CD4-positive, alpha-beta memory T cell (primary cell): ENCODE results near the gene ZNF474. TPM values are rescaled to one million over a fixed set of nuclear protein-coding genes. Genes with fewer than 3 reads are reported as not detected.
"Not testable (repeated sequence)": the region's sequence is repeated elsewhere in the genome, so short reads cannot be mapped to it uniquely, and the experiment has no call there.

Experiments
- CTCF ChIA-PET: fragments of 350-600 bp; sonication (Branson Sonifier 250); formaldehyde crosslinking; loops from one replicate; lab custom pipeline; 2021; ENCODE audit warnings: inconsistent platforms; ENCODE audit not compliant: partially characterized antibody; lab: Charles Lee
- POLR2A ChIA-PET: fragments of 350-600 bp; sonication (Branson Sonifier 250); formaldehyde crosslinking; loops from one replicate; lab custom pipeline; 2021; ENCODE audit not compliant: partially characterized antibody; lab: Charles Lee
- DNase-seq, 5 donors: peaks; one replicate each; pipeline versions ENCODE4 v3.0.0 to v3.0.0-alpha.2; 2020 to 2022; ENCODE audit warnings: mixed read lengths in 1 of 5
- H3K27ac ChIP-seq: one replicate; pipeline ENCODE4 v1.7.0; 2013; ENCODE audit warnings: low read depth, low read length
- H3K27me3 ChIP-seq: 2 replicates; pipeline ENCODE4 v1.7.0; 2013; ENCODE audit warnings: mild to moderate bottlenecking, low read length, moderate library complexity; ENCODE audit not compliant: insufficient read depth
- H3K36me3 ChIP-seq: 2 replicates; pipeline ENCODE4 v1.7.0; 2013; ENCODE audit warnings: mild to moderate bottlenecking, low read length, moderate library complexity; ENCODE audit not compliant: insufficient read depth
- H3K4me1 ChIP-seq: 2 replicates; pipeline ENCODE4 v1.7.0; 2013; ENCODE audit warnings: mild to moderate bottlenecking, low read length, moderate library complexity; ENCODE audit not compliant: insufficient read depth
- H3K4me3 ChIP-seq, 2 donors: one replicate each; pipeline ENCODE4 v1.7.0; 2013; ENCODE audit warnings: low read length in 2 of 2, mild to moderate bottlenecking in 1 of 2
- H3K9me3 ChIP-seq, 2 donors: one replicate each; pipeline ENCODE4 v1.7.0; 2013; ENCODE audit warnings: low read length in 2 of 2, control low read depth in 1 of 2; ENCODE audit not compliant: control insufficient read depth in 1 of 2
- H3K27ac Mint-ChIP-seq, 7 donors: one replicate each; pipeline ENCODE4 v1.8.0; 2020 to 2021; ENCODE audit warnings: mixed read lengths in 7 of 7, mild to moderate bottlenecking in 6 of 7, inconsistent platforms in 3 of 7, moderate library complexity in 3 of 7
- H3K27me3 Mint-ChIP-seq, 2 donors: one replicate each; pipeline ENCODE4 v1.8.0; 2020 to 2021; ENCODE audit warnings: mixed read lengths in 2 of 2
- H3K36me3 Mint-ChIP-seq, 2 donors: one replicate each; pipeline ENCODE4 v1.8.0; 2020 to 2021; ENCODE audit warnings: mixed read lengths in 2 of 2, inconsistent platforms in 1 of 2, mild to moderate bottlenecking in 1 of 2
- H3K4me1 Mint-ChIP-seq, 4 donors: one replicate each; pipeline ENCODE4 v1.8.0; 2020 to 2021; ENCODE audit warnings: mixed read lengths in 4 of 4, mild to moderate bottlenecking in 1 of 4
- H3K4me3 Mint-ChIP-seq, 8 donors: one replicate each; pipeline ENCODE4 v1.8.0; 2020 to 2021; ENCODE audit warnings: mixed read lengths in 8 of 8, mild to moderate bottlenecking in 7 of 8, moderate library complexity in 6 of 8, inconsistent platforms in 3 of 8
- H3K9me3 Mint-ChIP-seq, 8 donors: one replicate each; pipeline ENCODE4 v1.8.0; 2020 to 2021; ENCODE audit warnings: mixed read lengths in 8 of 8, mild to moderate bottlenecking in 5 of 8, inconsistent platforms in 3 of 8, moderate library complexity in 1 of 8
- intact Hi-C: fragments of 100-400 bp; cut with micrococcal nuclease; formaldehyde crosslinking; loops from one replicate; pipeline ENCODE4 v1.15.1; 2023
- polyA plus RNA-seq, 2 donors: library from polyadenylated mRNA; unstranded; fragments of 300-500 nt; fragmentation: Illumina TruSeq; gene quantifications; one replicate each; pipeline ENCODE4 v1.2.3, GENCODE V29; 2021
- total RNA-seq, 2 experiments: library from RNA; stranded (reverse); gene quantifications; one replicate each; pipeline ENCODE4 v1.2.3, GENCODE V29; 2021

The ZNF474 gene
- total and polyA plus RNA-seq, 4 experiments from 2014 or later, result 0.17 to 0.30 TPM; not detected in 2

DNA sequence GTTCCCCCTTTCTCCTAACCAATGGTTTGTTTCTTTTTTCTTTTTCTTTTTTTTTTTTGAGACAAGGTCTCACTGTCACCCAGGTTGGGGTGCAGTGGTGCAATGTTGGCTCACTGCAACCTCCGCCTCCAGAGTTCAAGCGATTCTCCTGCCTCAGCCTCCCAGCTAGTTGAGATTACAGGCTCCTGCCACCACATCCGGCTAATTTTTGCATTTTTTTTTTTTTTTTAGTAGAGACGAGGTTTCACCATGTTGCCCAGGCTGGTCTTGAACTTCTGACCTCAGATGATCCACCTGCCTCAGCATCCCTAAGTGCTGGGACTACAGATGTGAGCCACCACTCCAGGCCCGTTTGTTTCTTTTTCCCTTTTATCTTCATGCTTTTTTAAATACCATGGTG lies 35.1 kb upstream of the ZNF474 start:
- H3K36me3 ChIP-seq, H3K27me3 ChIP-seq, POLR2A ChIA-PET, H3K36me3 Mint-ChIP-seq, intact Hi-C loops, H3K4me1 ChIP-seq, H3K4me3 Mint-ChIP-seq, H3K4me3 ChIP-seq, H3K27ac Mint-ChIP-seq, H3K9me3 Mint-ChIP-seq, H3K4me1 Mint-ChIP-seq, H3K9me3 ChIP-seq, H3K27ac ChIP-seq, DNase-seq, H3K27me3 Mint-ChIP-seq, CTCF ChIA-PET: not testable (repeated sequence)

DNA sequence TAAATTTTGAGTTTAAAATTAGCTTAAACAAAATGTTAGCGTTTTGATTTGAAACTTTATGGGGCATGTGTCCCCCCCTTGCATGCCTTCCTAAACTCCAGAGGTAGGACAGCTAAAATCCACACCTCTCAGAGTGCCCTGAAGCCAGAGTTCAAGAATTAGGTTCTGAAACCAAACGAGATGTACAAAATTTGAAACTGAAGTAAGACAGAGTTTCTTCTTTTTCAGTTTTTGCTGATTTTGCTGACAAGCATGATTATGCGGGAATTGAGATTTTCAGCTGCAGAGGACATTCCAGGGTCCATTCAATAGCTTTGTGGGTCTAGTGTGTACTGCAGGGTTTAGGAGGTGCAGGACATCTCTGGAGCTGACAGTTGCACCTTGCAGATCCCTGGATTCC lies 34.2 kb upstream of the ZNF474 start:
- H3K27ac Mint-ChIP-seq, result no peak overlapping the region
- H3K36me3 Mint-ChIP-seq, result no peaks in the 10 kb centered on the region
- Histone ChIP-seq H3K27ac (no peak overlapping the region), H3K27me3 (no peaks in the 10 kb centered on the region), H3K4me1 (no peaks in the 10 kb centered on the region), H3K36me3 (no peaks in the 10 kb centered on the region), H3K4me3 (no peak overlapping the region), H3K9me3 (no peaks in the 10 kb centered on the region)
- POLR2A ChIA-PET, result no interaction called here
- no peak overlapping the region for H3K4me3 Mint-ChIP-seq
- DNase-seq, result no peak
- no peaks in the 10 kb centered on the region for H3K27me3 Mint-ChIP-seq
- H3K9me3 Mint-ChIP-seq, result no peaks in the 10 kb centered on the region
- no peaks in the 10 kb centered on the region for H3K4me1 Mint-ChIP-seq
- intact Hi-C loops, result no loop called here
- CTCF ChIA-PET, result no interaction called here

DNA sequence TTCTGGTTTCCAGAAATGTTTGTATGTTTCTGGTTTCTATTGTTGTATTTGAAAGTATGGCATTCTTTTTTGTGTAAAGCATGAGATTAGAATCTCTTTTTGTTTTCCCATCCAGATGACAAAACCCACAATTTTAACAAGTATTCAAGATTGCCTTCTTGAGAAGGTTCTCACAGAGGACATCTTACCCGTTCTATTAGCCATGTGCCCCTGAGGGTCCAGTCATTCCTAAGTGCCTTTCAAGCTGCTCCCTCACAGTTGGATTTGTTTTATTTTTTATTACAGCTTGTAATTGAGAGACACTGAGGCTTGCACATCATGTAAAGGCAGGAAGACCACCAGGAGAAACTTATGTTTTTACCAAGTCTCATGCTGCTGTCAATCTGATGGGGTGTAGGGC lies 32.0 kb upstream of the ZNF474 start:
- no peak overlapping the region for H3K27ac ChIP-seq
- no peak for DNase-seq
- Mint-ChIP-seq H3K9me3 (no peaks in the 10 kb centered on the region), H3K4me3 (no peak overlapping the region), H3K27ac (no peak overlapping the region), H3K27me3 (no peaks in the 10 kb centered on the region), H3K4me1 (no peaks in the 10 kb centered on the region), H3K36me3 (no peaks in the 10 kb centered on the region)
- no peaks in the 10 kb centered on the region for H3K4me1 ChIP-seq
- POLR2A ChIA-PET, result no interaction called here
- intact Hi-C loops, result no loop called here
- no peak overlapping the region for H3K4me3 ChIP-seq
- H3K27me3 ChIP-seq, result no peaks in the 10 kb centered on the region
- no peaks in the 10 kb centered on the region for H3K9me3 ChIP-seq
- H3K36me3 ChIP-seq, result no peaks in the 10 kb centered on the region
- CTCF ChIA-PET, result no interaction called here

DNA sequence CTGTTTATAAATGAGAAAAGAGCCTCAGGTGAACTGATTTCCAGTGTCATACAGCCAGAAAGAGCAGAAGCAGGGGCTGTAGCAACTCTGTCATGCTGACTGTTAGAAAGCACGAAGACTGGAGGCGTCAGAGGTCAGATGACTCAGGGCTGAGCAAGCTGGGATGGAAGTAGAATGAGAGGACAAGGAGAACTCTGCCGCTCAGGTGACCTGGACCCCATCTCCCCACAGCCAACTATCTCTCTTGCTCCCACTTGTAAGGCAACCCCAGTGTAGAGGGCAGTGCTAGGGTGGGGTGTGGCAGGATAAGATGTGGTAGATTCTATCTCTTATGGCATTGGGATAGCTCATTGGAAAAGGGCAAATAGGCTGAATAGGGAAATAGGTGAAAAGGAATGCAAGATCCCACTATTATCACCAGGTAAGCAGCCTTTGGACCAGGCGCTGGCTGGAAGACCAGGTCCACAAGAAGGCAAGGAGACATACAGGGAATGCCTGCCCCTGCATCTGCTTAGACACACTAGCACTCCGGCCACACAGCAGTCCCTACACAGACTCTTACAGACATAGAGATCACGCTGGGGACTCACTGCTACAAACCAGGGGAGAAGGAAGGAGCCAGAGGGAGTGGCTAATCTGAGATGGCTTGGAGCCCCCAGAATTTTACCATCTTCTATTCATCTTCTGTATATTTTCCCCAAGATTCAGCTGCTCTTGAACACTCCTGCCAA lies 30.1 kb upstream of the ZNF474 start:
- Mint-ChIP-seq H3K9me3 (no peaks in the 10 kb centered on the region), H3K27ac (no peak overlapping the region), H3K4me3 (no peak overlapping the region), H3K36me3 (no peaks in the 10 kb centered on the region), H3K4me1 (no peaks in the 10 kb centered on the region), H3K27me3 (no peaks in the 10 kb centered on the region)
- Histone ChIP-seq H3K9me3 (no peaks in the 10 kb centered on the region), H3K36me3 (no peaks in the 10 kb centered on the region), H3K27ac (no peak overlapping the region), H3K4me1 (no peaks in the 10 kb centered on the region), H3K27me3 (no peaks in the 10 kb centered on the region), H3K4me3 (no peak overlapping the region)
- POLR2A ChIA-PET, result no interaction called here
- CTCF ChIA-PET, result no interaction called here
- DNase-seq, result no peak
- intact Hi-C loops, result no loop called here

DNA sequence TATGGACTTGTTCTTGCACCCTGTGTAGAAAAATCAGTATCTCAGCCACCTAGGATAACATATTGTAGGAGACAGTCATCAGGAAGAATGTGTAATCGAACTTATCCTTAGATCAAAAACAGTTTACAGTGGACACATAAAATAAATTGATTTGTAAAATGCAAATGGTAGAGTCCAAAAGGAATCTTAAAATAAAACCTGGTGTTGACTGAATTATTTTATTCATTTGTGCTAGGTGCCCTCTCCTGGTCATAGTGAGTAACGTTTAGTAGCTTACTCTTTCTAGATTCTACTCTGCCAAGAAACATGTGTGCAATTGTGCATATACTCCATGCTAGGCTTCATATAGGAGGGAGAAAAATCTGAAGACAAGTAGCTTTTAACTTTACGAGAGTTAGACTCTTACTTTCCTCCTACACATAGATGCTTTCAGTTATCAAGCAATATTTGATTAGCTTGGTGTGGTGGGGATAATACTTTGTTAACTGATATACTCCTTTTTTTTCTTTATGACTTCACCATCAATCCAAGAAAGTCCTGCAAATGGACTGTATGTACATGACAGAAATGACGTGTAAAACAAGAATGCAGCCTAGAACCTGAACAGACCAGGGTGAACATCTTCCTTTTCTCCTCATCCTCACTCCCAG lies 27.6 kb upstream of the ZNF474 start:
- H3K27me3 ChIP-seq, result no peaks in the 10 kb centered on the region
- ChIA-PET CTCF (interaction anchor here (1.1 kb wide), 1 partner anchor 55 kb away, joined by 3 read pairs; no protein-coding TSS in a partner anchor), POLR2A (no interaction called here)
- intact Hi-C loops, result no loop called here
- H3K9me3 ChIP-seq, result no peaks in the 10 kb centered on the region
- no peaks in the 10 kb centered on the region for H3K4me1 Mint-ChIP-seq
- peaks cover 0 to 2% of the 10 kb centered on the region in 2 donors for H3K27me3 Mint-ChIP-seq
- no peaks in the 10 kb centered on the region for H3K36me3 Mint-ChIP-seq
- no peaks in the 10 kb centered on the region for H3K9me3 Mint-ChIP-seq
- no peaks in the 10 kb centered on the region for H3K4me1 ChIP-seq
- no peak overlapping the region for H3K4me3 Mint-ChIP-seq
- no peak for DNase-seq
- H3K27ac Mint-ChIP-seq, result no peak overlapping the region
- no peak overlapping the region for H3K4me3 ChIP-seq
- H3K27ac ChIP-seq, result no peak overlapping the region
- H3K36me3 ChIP-seq, result no peaks in the 10 kb centered on the region

DNA sequence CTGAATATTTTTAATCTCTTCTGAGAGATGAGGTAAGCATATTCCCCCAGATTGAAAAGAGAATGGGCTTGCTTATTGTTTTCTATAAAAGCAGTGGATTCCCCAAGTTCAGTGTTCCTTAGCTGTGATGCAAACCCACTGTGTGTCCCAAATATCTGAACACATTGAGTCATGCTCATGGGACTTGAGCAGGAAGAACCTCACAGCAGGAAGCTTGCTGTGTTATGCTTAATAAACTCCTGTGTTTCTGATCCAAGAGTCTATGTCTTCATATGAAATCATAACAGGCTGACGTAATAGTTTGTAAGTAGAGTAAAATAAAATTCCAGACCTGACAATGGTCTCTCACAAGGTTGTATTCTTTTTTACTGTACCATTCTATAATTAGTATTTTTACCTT lies 26.5 kb upstream of the ZNF474 start:
- peaks cover 0 to 4% of the 10 kb centered on the region in 2 donors for H3K27me3 Mint-ChIP-seq
- Histone ChIP-seq H3K27me3 (no peaks in the 10 kb centered on the region), H3K4me3 (no peak overlapping the region), H3K4me1 (no peaks in the 10 kb centered on the region), H3K27ac (no peak overlapping the region), H3K9me3 (no peaks in the 10 kb centered on the region), H3K36me3 (no peaks in the 10 kb centered on the region)
- ChIA-PET CTCF (no interaction called here), POLR2A (no interaction called here)
- no peaks in the 10 kb centered on the region for H3K36me3 Mint-ChIP-seq
- no peak overlapping the region for H3K4me3 Mint-ChIP-seq
- intact Hi-C loops, result no loop called here
- H3K27ac Mint-ChIP-seq, result no peak overlapping the region
- no peaks in the 10 kb centered on the region for H3K4me1 Mint-ChIP-seq
- no peaks in the 10 kb centered on the region for H3K9me3 Mint-ChIP-seq
- no peak for DNase-seq

DNA sequence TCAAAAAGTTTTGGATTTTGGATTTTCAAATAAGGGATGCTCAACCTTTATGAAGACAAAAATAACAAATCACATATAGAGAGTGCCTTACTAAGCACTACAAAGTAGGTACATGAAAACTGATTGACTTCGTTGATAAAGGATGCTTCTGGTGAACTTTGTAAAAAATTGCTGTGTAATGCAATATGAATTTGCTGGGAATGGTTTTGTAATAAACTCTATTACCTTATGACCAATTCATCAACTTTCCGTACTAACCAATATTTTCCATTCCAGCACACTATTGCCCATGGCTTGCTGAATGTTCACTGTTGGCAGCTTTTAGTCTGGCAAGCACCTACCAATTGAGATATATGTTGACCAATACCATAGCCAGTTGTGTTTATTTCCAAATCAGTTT lies 23.4 kb upstream of the ZNF474 start:
- H3K27me3 ChIP-seq, result no peaks in the 10 kb centered on the region
- H3K4me1 Mint-ChIP-seq, result no peaks in the 10 kb centered on the region
- intact Hi-C loops, result no loop called here
- no peak for DNase-seq
- H3K4me3 Mint-ChIP-seq, result no peak overlapping the region
- H3K27ac ChIP-seq, result no peak overlapping the region
- POLR2A ChIA-PET, result no interaction called here
- CTCF ChIA-PET, result no interaction called here
- H3K9me3 Mint-ChIP-seq, result no peaks in the 10 kb centered on the region
- no peak overlapping the region for H3K27ac Mint-ChIP-seq
- H3K4me1 ChIP-seq, result no peaks in the 10 kb centered on the region
- no peaks in the 10 kb centered on the region for H3K9me3 ChIP-seq
- no peaks in the 10 kb centered on the region for H3K36me3 Mint-ChIP-seq
- H3K4me3 ChIP-seq, result no peak overlapping the region
- H3K27me3 Mint-ChIP-seq, result peaks cover 0 to 4% of the 10 kb centered on the region in 2 donors
- H3K36me3 ChIP-seq, result no peaks in the 10 kb centered on the region
